Liver (tissue), 3 donors: Measurements from ENCODE around the gene SLMAP.

Experiments used
- EGR1 ChIP-seq, 2 donors: IDR thresholded peaks; 2 replicates each; pipeline ENCODE4 v1.6.1; 2016 to 2018; ENCODE audit warnings: antibody characterized with exemption in 2 of 2, low read depth in 2 of 2
- FOXA1 ChIP-seq: IDR thresholded peaks from 2 replicates; pipeline ENCODE4 v1.6.1; 2016; ENCODE audit warnings: antibody characterized with exemption
- JUND ChIP-seq, 2 donors: IDR thresholded peaks; 2 replicates each; pipeline ENCODE4 v1.6.1; 2016; ENCODE audit warnings: antibody characterized with exemption in 2 of 2
- MAX ChIP-seq: IDR thresholded peaks from 2 replicates; pipeline ENCODE4 v1.6.1; 2016; ENCODE audit warnings: antibody characterized with exemption
- RAD21 ChIP-seq, 2 donors: IDR thresholded peaks; 2 replicates each; pipeline ENCODE4 v1.6.1; 2016; ENCODE audit warnings: antibody characterized with exemption in 2 of 2, mild to moderate bottlenecking in 2 of 2
- RXRA ChIP-seq, 2 donors: IDR thresholded peaks; 2 replicates each; pipeline ENCODE4 v1.6.1; 2017 to 2018; ENCODE audit warnings: antibody characterized with exemption in 2 of 2, mild to moderate bottlenecking in 1 of 2
- SP1 ChIP-seq: IDR thresholded peaks from 2 replicates; pipeline ENCODE4 v1.6.1; 2018; ENCODE audit warnings: antibody characterized with exemption, mild to moderate bottlenecking
- TAF1 ChIP-seq: conservative IDR thresholded peaks from 2 replicates; pipeline ENCODE4 v1.6.1; 2016; ENCODE audit warnings: antibody characterized with exemption, mild to moderate bottlenecking
- TF ChIP-seq, protein P1 (sequence below): fragments of 150-350 bp; IDR thresholded peaks from 2 replicates; pipeline ENCODE4 v1.5.1; 2017; ENCODE audit warnings: improper control_type of control experiment, low read depth, low read length; ENCODE audit not compliant: missing input control
- TF ChIP-seq, protein P2 (sequence below): IDR thresholded peaks from 2 replicates; pipeline ENCODE4 v1.6.1; 2016; ENCODE audit warnings: antibody characterized with exemption, mild to moderate bottlenecking
- donor health status: healthy.
- donor health status: healthy.

- TF ChIP-seq MAX (no peak), RXRA (IDR thresholded peaks at IDR 0.05) (no peak), FOXA1 (no peak), EGR1 (IDR thresholded peaks at IDR 0.05; ENCODE audit: low read depth in 2 of 2) (no peak), RAD21 (IDR thresholded peaks at IDR 0.05) (no peak), SP1 (no peak), TAF1 (no peak), JUND (IDR thresholded peaks at IDR 0.05) (no peak)
- TF ChIP-seq, protein P1, sequence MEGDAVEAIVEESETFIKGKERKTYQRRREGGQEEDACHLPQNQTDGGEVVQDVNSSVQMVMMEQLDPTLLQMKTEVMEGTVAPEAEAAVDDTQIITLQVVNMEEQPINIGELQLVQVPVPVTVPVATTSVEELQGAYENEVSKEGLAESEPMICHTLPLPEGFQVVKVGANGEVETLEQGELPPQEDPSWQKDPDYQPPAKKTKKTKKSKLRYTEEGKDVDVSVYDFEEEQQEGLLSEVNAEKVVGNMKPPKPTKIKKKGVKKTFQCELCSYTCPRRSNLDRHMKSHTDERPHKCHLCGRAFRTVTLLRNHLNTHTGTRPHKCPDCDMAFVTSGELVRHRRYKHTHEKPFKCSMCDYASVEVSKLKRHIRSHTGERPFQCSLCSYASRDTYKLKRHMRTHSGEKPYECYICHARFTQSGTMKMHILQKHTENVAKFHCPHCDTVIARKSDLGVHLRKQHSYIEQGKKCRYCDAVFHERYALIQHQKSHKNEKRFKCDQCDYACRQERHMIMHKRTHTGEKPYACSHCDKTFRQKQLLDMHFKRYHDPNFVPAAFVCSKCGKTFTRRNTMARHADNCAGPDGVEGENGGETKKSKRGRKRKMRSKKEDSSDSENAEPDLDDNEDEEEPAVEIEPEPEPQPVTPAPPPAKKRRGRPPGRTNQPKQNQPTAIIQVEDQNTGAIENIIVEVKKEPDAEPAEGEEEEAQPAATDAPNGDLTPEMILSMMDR: no peak
- TF ChIP-seq, protein P2, sequence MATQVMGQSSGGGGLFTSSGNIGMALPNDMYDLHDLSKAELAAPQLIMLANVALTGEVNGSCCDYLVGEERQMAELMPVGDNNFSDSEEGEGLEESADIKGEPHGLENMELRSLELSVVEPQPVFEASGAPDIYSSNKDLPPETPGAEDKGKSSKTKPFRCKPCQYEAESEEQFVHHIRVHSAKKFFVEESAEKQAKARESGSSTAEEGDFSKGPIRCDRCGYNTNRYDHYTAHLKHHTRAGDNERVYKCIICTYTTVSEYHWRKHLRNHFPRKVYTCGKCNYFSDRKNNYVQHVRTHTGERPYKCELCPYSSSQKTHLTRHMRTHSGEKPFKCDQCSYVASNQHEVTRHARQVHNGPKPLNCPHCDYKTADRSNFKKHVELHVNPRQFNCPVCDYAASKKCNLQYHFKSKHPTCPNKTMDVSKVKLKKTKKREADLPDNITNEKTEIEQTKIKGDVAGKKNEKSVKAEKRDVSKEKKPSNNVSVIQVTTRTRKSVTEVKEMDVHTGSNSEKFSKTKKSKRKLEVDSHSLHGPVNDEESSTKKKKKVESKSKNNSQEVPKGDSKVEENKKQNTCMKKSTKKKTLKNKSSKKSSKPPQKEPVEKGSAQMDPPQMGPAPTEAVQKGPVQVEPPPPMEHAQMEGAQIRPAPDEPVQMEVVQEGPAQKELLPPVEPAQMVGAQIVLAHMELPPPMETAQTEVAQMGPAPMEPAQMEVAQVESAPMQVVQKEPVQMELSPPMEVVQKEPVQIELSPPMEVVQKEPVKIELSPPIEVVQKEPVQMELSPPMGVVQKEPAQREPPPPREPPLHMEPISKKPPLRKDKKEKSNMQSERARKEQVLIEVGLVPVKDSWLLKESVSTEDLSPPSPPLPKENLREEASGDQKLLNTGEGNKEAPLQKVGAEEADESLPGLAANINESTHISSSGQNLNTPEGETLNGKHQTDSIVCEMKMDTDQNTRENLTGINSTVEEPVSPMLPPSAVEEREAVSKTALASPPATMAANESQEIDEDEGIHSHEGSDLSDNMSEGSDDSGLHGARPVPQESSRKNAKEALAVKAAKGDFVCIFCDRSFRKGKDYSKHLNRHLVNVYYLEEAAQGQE: no peak
Observed at GRCh38 chr3:57893668-57894067, 137.6 kb downstream of the SLMAP start.
